Ammon's horn (tissue), 1 donor: ENCODE data around the gene FOXK1.

ENCODE experiments used
- DNase-seq: peaks from one replicate; pipeline ENCODE4 v3.0.0-alpha.2; 2016; ENCODE audit warnings: low spot score

The FOXK1 gene

GRCh38 chr7:4699841-4700240, 17.7 kb downstream of the FOXK1 start:
- DNase-seq, result no peak

- DNase-seq, result peak; percentile 75
These were observed 18.6 kb downstream of the FOXK1 start for GRCh38 chr7:4700577-4701235.

GRCh38 chr7:4702961-4703512, 20.9 kb downstream of the FOXK1 start:
- no peak for DNase-seq

GRCh38 chr7:4703532-4703931, 21.4 kb downstream of the FOXK1 start:
- no peak for DNase-seq

- DNase-seq, result no peak
These were observed 24.5 kb downstream of the FOXK1 start for GRCh38 chr7:4706384-4707216.

GRCh38 chr7:4707217-4707741, 25.2 kb downstream of the FOXK1 start:
- DNase-seq, result no peak

- no peak for DNase-seq
These were observed 25.9 kb downstream of the FOXK1 start for GRCh38 chr7:4707980-4708411.

GRCh38 chr7:4709187-4709586, 27.1 kb downstream of the FOXK1 start:
- DNase-seq, result no peak

GRCh38 chr7:4711093-4711492, 29.0 kb downstream of the FOXK1 start:
- DNase-seq, result no peak

- no peak for DNase-seq
These were observed 29.5 kb downstream of the FOXK1 start for GRCh38 chr7:4711634-4712033.

GRCh38 chr7:4712281-4713182, 30.4 kb downstream of the FOXK1 start:
- peak; percentile 40 for DNase-seq

GRCh38 chr7:4713183-4713784, 31.2 kb downstream of the FOXK1 start:
- DNase-seq, result no peak

GRCh38 chr7:4714161-4714700, 32.1 kb downstream of the FOXK1 start:
- no peak for DNase-seq

- DNase-seq, result no peak
These were observed 32.8 kb downstream of the FOXK1 start for GRCh38 chr7:4714767-4715409.

- DNase-seq, result peak; percentile 84
These were observed 33.3 kb downstream of the FOXK1 start for GRCh38 chr7:4715410-4715776.

GRCh38 chr7:4716946-4717795, 35.1 kb downstream of the FOXK1 start:
- DNase-seq, result no peak

GRCh38 chr7:4718075-4718474, 36.0 kb downstream of the FOXK1 start:
- DNase-seq, result no peak

- no peak for DNase-seq
These were observed 38.1 kb downstream of the FOXK1 start for GRCh38 chr7:4720225-4720624.

GRCh38 chr7:4722308-4722707, 40.2 kb downstream of the FOXK1 start:
- DNase-seq, result no peak
